CD8-positive, alpha-beta memory T cell (primary cell): ENCODE measurements around the gene MRPS35. TPM values are rescaled to one million over a fixed set of nuclear protein-coding genes. Genes with fewer than 3 reads are reported as not detected.

Experiments
- CTCF ChIA-PET: fragments of 350-600 bp; sonication (Branson Sonifier 250); formaldehyde crosslinking; loops from one replicate; lab custom pipeline; 2021; ENCODE audit warnings: antibody characterized with exemption; lab: Charles Lee
- POLR2A ChIA-PET: fragments of 350-600 bp; sonication (Branson Sonifier 250); formaldehyde crosslinking; loops from one replicate; lab custom pipeline; 2021; ENCODE audit warnings: antibody characterized with exemption; lab: Charles Lee
- DNase-seq, 5 donors: peaks; one replicate each; pipeline versions ENCODE4 v3.0.0 to v3.0.0-alpha.2; 2020 to 2022; ENCODE audit warnings: mixed read lengths in 1 of 5
- H3K27ac ChIP-seq: one replicate; pipeline ENCODE4 v1.7.0; 2013; ENCODE audit warnings: low read depth, mild to moderate bottlenecking, low read length, moderate library complexity
- H3K27me3 ChIP-seq: 2 replicates; pipeline ENCODE4 v1.7.0; 2013; ENCODE audit warnings: low read length, mild to moderate bottlenecking; ENCODE audit not compliant: insufficient read depth, poor library complexity, severe bottlenecking
- H3K36me3 ChIP-seq: 2 replicates; pipeline ENCODE4 v1.7.0; 2013; ENCODE audit warnings: mild to moderate bottlenecking, low read length, moderate library complexity; ENCODE audit not compliant: insufficient read depth
- H3K4me1 ChIP-seq: 2 replicates; pipeline ENCODE4 v1.7.0; 2013; ENCODE audit warnings: mild to moderate bottlenecking, low read length, moderate library complexity; ENCODE audit not compliant: insufficient read depth
- H3K4me3 ChIP-seq: 2 replicates; pipeline ENCODE4 v1.7.0; 2013; ENCODE audit warnings: mild to moderate bottlenecking, low read length
- H3K9me3 ChIP-seq: 2 replicates; pipeline ENCODE4 v1.7.0; 2013; ENCODE audit warnings: mild to moderate bottlenecking, low read length
- H3K27ac Mint-ChIP-seq, 8 donors: one replicate each; pipeline ENCODE4 v1.8.0; 2020 to 2021; ENCODE audit warnings: mixed read lengths in 8 of 8, mild to moderate bottlenecking in 6 of 8, inconsistent platforms in 3 of 8, moderate library complexity in 3 of 8
- H3K27me3 Mint-ChIP-seq, 2 donors: one replicate each; pipeline ENCODE4 v1.8.0; 2020 to 2021; ENCODE audit warnings: mixed read lengths in 2 of 2, mild to moderate bottlenecking in 1 of 2, moderate library complexity in 1 of 2
- H3K36me3 Mint-ChIP-seq, 3 donors: one replicate each; pipeline ENCODE4 v1.8.0; 2020 to 2021; ENCODE audit warnings: mixed read lengths in 3 of 3, inconsistent platforms in 1 of 3, mild to moderate bottlenecking in 1 of 3
- H3K4me1 Mint-ChIP-seq, 3 donors: one replicate each; pipeline ENCODE4 v1.8.0; 2020 to 2021; ENCODE audit warnings: mixed read lengths in 3 of 3, inconsistent platforms in 1 of 3, mild to moderate bottlenecking in 1 of 3
- H3K4me3 Mint-ChIP-seq, 7 donors: one replicate each; pipeline ENCODE4 v1.8.0; 2020 to 2021; ENCODE audit warnings: mixed read lengths in 7 of 7, mild to moderate bottlenecking in 6 of 7, moderate library complexity in 4 of 7, inconsistent platforms in 2 of 7
- H3K9me3 Mint-ChIP-seq, 5 donors: one replicate each; pipeline ENCODE4 v1.8.0; 2020 to 2022; ENCODE audit warnings: mixed read lengths in 5 of 5, mild to moderate bottlenecking in 3 of 5, moderate library complexity in 2 of 5, inconsistent platforms in 1 of 5
- polyA plus RNA-seq: library from polyadenylated mRNA; unstranded; fragments of 300-500 nt; fragmentation: Illumina TruSeq; gene quantifications from one replicate; pipeline ENCODE4 v1.2.3, GENCODE V29; 2021
- total RNA-seq, 2 experiments: library from RNA; stranded (reverse); gene quantifications; one replicate each; pipeline ENCODE4 v1.2.3, GENCODE V29; 2021

MRPS35 gene
- total and polyA plus RNA-seq, 3 experiments from 2014 or later: 54.9 to 63.4 (median 59.1) TPM

GRCh38 chr12:27796128-27796527, 85.5 kb downstream of the MRPS35 start:
- CTCF ChIA-PET: no interaction called here
- no peak overlapping the region for H3K4me3 ChIP-seq
- Mint-ChIP-seq H3K27ac (peak overlapping the region in 1 of 8 donors; percentile 62), H3K9me3 (no peaks in the 10 kb centered on the region), H3K4me1 (peaks cover 6 to 15% (median 9%) of the 10 kb centered on the region in 3 donors), H3K27me3 (no peaks in the 10 kb centered on the region), H3K36me3 (peaks cover 10 to 67% (median 20%) of the 10 kb centered on the region in 3 donors), H3K4me3 (no peak overlapping the region)
- peaks cover 10% of the 10 kb centered on the region for H3K4me1 ChIP-seq
- H3K27ac ChIP-seq: no peak overlapping the region
- H3K36me3 ChIP-seq: peaks cover 5% of the 10 kb centered on the region
- no peak for DNase-seq
- H3K9me3 ChIP-seq: no peaks in the 10 kb centered on the region
- no peaks in the 10 kb centered on the region for H3K27me3 ChIP-seq
- POLR2A ChIA-PET: no interaction called here

GRCh38 chr12:27797301-27798025, 86.8 kb downstream of the MRPS35 start:
- Mint-ChIP-seq H3K27me3 (no peaks in the 10 kb centered on the region), H3K27ac (no peak overlapping the region), H3K4me3 (no peak overlapping the region), H3K9me3 (no peaks in the 10 kb centered on the region), H3K4me1 (peaks cover 10 to 25% (median 12%) of the 10 kb centered on the region in 3 donors), H3K36me3 (peaks cover 0 to 56% (median 15%) of the 10 kb centered on the region in 3 donors)
- Histone ChIP-seq H3K27me3 (no peaks in the 10 kb centered on the region), H3K36me3 (peaks cover 5% of the 10 kb centered on the region), H3K9me3 (no peaks in the 10 kb centered on the region), H3K4me3 (no peak overlapping the region), H3K4me1 (peaks cover 13% of the 10 kb centered on the region), H3K27ac (no peak overlapping the region)
- POLR2A ChIA-PET: no interaction called here
- CTCF ChIA-PET: no interaction called here
- no peak for DNase-seq

GRCh38 chr12:27800819-27801218, 90.2 kb downstream of the MRPS35 start:
- H3K27me3 ChIP-seq: no peaks in the 10 kb centered on the region
- Mint-ChIP-seq H3K27ac (peak overlapping the region in 5 of 8 donors; percentile 17 to 78 (median 64)), H3K4me1 (peaks cover 11 to 25% (median 13%) of the 10 kb centered on the region in 3 donors), H3K4me3 (no peak overlapping the region), H3K27me3 (peaks cover under 1% of the 10 kb centered on the region in 2 donors), H3K9me3 (no peaks in the 10 kb centered on the region), H3K36me3 (peaks cover 0 to 32% (median 13%) of the 10 kb centered on the region in 3 donors)
- CTCF ChIA-PET: interaction anchor here (1.6 kb wide), 1 partner anchor 20 kb away, joined by 7 read pairs; no protein-coding TSS in a partner anchor
- H3K4me3 ChIP-seq: no peak overlapping the region
- no peaks in the 10 kb centered on the region for H3K9me3 ChIP-seq
- no peak for DNase-seq
- peaks cover 5% of the 10 kb centered on the region for H3K36me3 ChIP-seq
- POLR2A ChIA-PET: no interaction called here
- no peak overlapping the region for H3K27ac ChIP-seq
- peaks cover 13% of the 10 kb centered on the region for H3K4me1 ChIP-seq

- Mint-ChIP-seq H3K4me3 (no peak overlapping the region), H3K27me3 (peaks cover 4 to 5% of the 10 kb centered on the region in 2 donors), H3K27ac (peak overlapping the region in 3 of 8 donors; percentile 38 to 75 (median 38)), H3K9me3 (no peaks in the 10 kb centered on the region), H3K36me3 (peaks cover 0 to 25% (median 13%) of the 10 kb centered on the region in 3 donors), H3K4me1 (peaks cover 19 to 33% (median 20%) of the 10 kb centered on the region in 3 donors)
- Histone ChIP-seq H3K4me1 (peaks cover 19% of the 10 kb centered on the region), H3K9me3 (no peaks in the 10 kb centered on the region), H3K27ac (no peak overlapping the region), H3K27me3 (no peaks in the 10 kb centered on the region), H3K4me3 (no peak overlapping the region), H3K36me3 (peaks cover 5% of the 10 kb centered on the region)
- POLR2A ChIA-PET: no interaction called here
- DNase-seq: no peak
- CTCF ChIA-PET: no interaction called here
These were observed 91.0 kb downstream of the MRPS35 start for GRCh38 chr12:27801630-27802029.

GRCh38 chr12:27802511-27802910, 91.9 kb downstream of the MRPS35 start:
- peaks cover 27 to 42% (median 28%) of the 10 kb centered on the region in 3 donors for H3K4me1 Mint-ChIP-seq
- no peaks in the 10 kb centered on the region for H3K9me3 Mint-ChIP-seq

GRCh38 chr12:27802936-27803335, 92.3 kb downstream of the MRPS35 start:
- DNase-seq: no peak
- peaks cover 3% of the 10 kb centered on the region for H3K27me3 ChIP-seq
- H3K36me3 Mint-ChIP-seq: peaks cover 0 to 12% (median 3%) of the 10 kb centered on the region in 3 donors
- no peak overlapping the region for H3K27ac ChIP-seq
- H3K27me3 Mint-ChIP-seq: peaks cover 4 to 9% of the 10 kb centered on the region in 2 donors
- H3K4me1 ChIP-seq: peaks cover 24% of the 10 kb centered on the region
- H3K36me3 ChIP-seq: peaks cover 1% of the 10 kb centered on the region
- POLR2A ChIA-PET: interaction anchor here (0.7 kb wide), 1 partner anchor 23 kb away, joined by 3 read pairs; no protein-coding TSS in a partner anchor
- peak overlapping the region in 2 of 8 donors; percentile 33 to 42 for H3K27ac Mint-ChIP-seq
- H3K9me3 Mint-ChIP-seq: no peaks in the 10 kb centered on the region
- H3K4me3 Mint-ChIP-seq: no peak overlapping the region
- H3K9me3 ChIP-seq: no peaks in the 10 kb centered on the region
- CTCF ChIA-PET: no interaction called here
- H3K4me3 ChIP-seq: no peak overlapping the region
- H3K4me1 Mint-ChIP-seq: peaks cover 27 to 44% (median 31%) of the 10 kb centered on the region in 3 donors

More at GRCh38 chr12:27802511-27802910, 91.9 kb downstream of the MRPS35 start:
- Mint-ChIP-seq H3K27me3 (peaks cover 4 to 9% of the 10 kb centered on the region in 2 donors), H3K4me3 (no peak overlapping the region), H3K27ac (peak overlapping the region in 2 of 8 donors; percentile 19 to 66), H3K36me3 (peaks cover 0 to 17% (median 6%) of the 10 kb centered on the region in 3 donors)
- POLR2A ChIA-PET: interaction anchor here (0.7 kb wide), 1 partner anchor 23 kb away, joined by 3 read pairs; no protein-coding TSS in a partner anchor
- Histone ChIP-seq H3K27ac (no peak overlapping the region), H3K4me3 (no peak overlapping the region), H3K36me3 (peaks cover 5% of the 10 kb centered on the region), H3K9me3 (no peaks in the 10 kb centered on the region), H3K27me3 (peaks cover under 1% of the 10 kb centered on the region), H3K4me1 (peaks cover 21% of the 10 kb centered on the region)
- DNase-seq: no peak
- CTCF ChIA-PET: no interaction called here

- Histone ChIP-seq H3K27me3 (peaks cover 3% of the 10 kb centered on the region), H3K4me3 (no peak overlapping the region), H3K9me3 (no peaks in the 10 kb centered on the region), H3K36me3 (no peaks in the 10 kb centered on the region), H3K4me1 (peaks cover 22% of the 10 kb centered on the region), H3K27ac (no peak overlapping the region)
- H3K4me1 Mint-ChIP-seq: peaks cover 26 to 41% (median 31%) of the 10 kb centered on the region in 3 donors
- ChIA-PET CTCF (interaction anchor here (1.0 kb wide), 1 partner anchor 25 kb away, joined by 4 read pairs; the partner anchor contains the start of genes KLHL42 and MANSC4), POLR2A (interaction anchor here (1.0 kb wide), 1 partner anchor 26 kb away, joined by 3 read pairs; no protein-coding TSS in a partner anchor)
- H3K9me3 Mint-ChIP-seq: no peaks in the 10 kb centered on the region
- no peak overlapping the region for H3K27ac Mint-ChIP-seq
- DNase-seq: no peak
- H3K27me3 Mint-ChIP-seq: peaks cover 4 to 16% of the 10 kb centered on the region in 2 donors
- no peak overlapping the region for H3K4me3 Mint-ChIP-seq
- H3K36me3 Mint-ChIP-seq: no peaks in the 10 kb centered on the region
These were observed 94.6 kb downstream of the MRPS35 start for GRCh38 chr12:27805238-27805637.
